SU-DHL-6 (cell line): Measurements from ENCODE around the gene RGMB.
"Not testable (repeated sequence)": the region's sequence is repeated elsewhere in the genome, so short reads cannot be mapped to it uniquely, and the experiment has no call there.

Experiments
- EZH2phosphoT487 ChIP-seq: fragments of 200-600 bp; sonication (generic), shearing (Covaris generic); conservative IDR thresholded peaks from 2 replicates; pipeline ENCODE4 v1.6.1; 2018; ENCODE audit warnings: mild to moderate bottlenecking, antibody characterized with exemption, low read length, moderate library complexity, mixed read lengths
- TF ChIP-seq, protein P1 (sequence below): fragments of 200-600 bp; sonication (generic); IDR thresholded peaks from one replicate; pipeline ENCODE4 v1.5.1; 2017; ENCODE audit warnings: antibody characterized with exemption, mild to moderate bottlenecking, low read length, moderate library complexity; ENCODE audit not compliant: insufficient read depth, poor library complexity, severe bottlenecking

DNA sequence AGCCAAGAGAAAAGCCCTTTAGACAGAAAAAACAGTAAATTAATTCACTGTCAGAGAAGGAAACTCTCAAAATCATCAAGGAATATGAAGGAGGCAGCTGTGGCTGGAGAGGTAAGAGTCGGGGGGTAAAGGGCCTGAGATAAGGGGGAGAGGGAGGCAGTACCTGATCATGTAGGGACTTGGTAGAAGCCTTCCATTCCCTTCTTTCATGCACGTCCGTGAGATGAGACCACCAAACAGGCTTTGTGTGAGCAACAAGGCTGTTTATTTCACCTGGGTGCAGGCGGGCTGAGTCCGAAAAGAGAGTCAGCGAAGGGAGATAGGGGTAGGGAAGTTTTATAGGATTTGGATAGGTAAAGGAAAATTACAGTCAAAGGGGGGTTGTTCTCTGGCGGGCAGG lies 21.1 kb upstream of the RGMB start:
- not testable (repeated sequence) for TF ChIP-seq EZH2phosphoT487
- TF ChIP-seq, protein P1, sequence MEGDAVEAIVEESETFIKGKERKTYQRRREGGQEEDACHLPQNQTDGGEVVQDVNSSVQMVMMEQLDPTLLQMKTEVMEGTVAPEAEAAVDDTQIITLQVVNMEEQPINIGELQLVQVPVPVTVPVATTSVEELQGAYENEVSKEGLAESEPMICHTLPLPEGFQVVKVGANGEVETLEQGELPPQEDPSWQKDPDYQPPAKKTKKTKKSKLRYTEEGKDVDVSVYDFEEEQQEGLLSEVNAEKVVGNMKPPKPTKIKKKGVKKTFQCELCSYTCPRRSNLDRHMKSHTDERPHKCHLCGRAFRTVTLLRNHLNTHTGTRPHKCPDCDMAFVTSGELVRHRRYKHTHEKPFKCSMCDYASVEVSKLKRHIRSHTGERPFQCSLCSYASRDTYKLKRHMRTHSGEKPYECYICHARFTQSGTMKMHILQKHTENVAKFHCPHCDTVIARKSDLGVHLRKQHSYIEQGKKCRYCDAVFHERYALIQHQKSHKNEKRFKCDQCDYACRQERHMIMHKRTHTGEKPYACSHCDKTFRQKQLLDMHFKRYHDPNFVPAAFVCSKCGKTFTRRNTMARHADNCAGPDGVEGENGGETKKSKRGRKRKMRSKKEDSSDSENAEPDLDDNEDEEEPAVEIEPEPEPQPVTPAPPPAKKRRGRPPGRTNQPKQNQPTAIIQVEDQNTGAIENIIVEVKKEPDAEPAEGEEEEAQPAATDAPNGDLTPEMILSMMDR = not testable (repeated sequence)
